Kidney (tissue), 14 donors: ENCODE results near the gene ARHGEF18. TPM values are rescaled to one million over a fixed set of nuclear protein-coding genes. Genes with fewer than 3 reads are reported as not detected.
A peak's percentile ranks its signal among the peaks of the same experiment; 100 is the strongest.

Source experiments
- DNase-seq, 5 donors: peaks; one replicate each; pipeline ENCODE4 v3.0.0-alpha.2; 2013 to 2020
- FAIRE-seq: peaks from 2 replicates; lab custom pipeline; 2012; peaks lifted over from hg19 to GRCh38; lab: Jason Lieb, UNC
- H3K27ac ChIP-seq, 2 donors: one replicate each; pipeline ENCODE4 v1.7.0; 2013; ENCODE audit warnings: low read depth in 2 of 2, low read length in 2 of 2, inconsistent platforms in 1 of 2
- H3K27me3 ChIP-seq: one replicate; pipeline ENCODE4 v1.7.1; 2013; ENCODE audit warnings: low read length, inconsistent platforms; ENCODE audit not compliant: control insufficient read depth, insufficient read depth
- H3K36me3 ChIP-seq, 3 donors: one replicate each; pipeline versions ENCODE4 v1.7.0 to v1.7.1; 2013; ENCODE audit warnings: low read length in 3 of 3, control low read depth in 1 of 3, inconsistent platforms in 1 of 3; ENCODE audit not compliant: insufficient read depth in 3 of 3, control insufficient read depth in 2 of 3
- H3K4me1 ChIP-seq, 3 donors: one replicate each; pipeline versions ENCODE4 v1.7.0 to v1.7.1; 2013; ENCODE audit warnings: low read length in 3 of 3, inconsistent platforms in 1 of 3, low read depth in 1 of 3; ENCODE audit not compliant: control insufficient read depth in 2 of 3, insufficient read depth in 2 of 3
- H3K4me3 ChIP-seq, 3 donors: one replicate each; pipeline versions ENCODE4 v1.7.0 to v1.8.1; 2013; ENCODE audit warnings: low read length in 3 of 3, control low read depth in 1 of 3, inconsistent platforms in 1 of 3
- H3K9ac ChIP-seq, 3 donors: one replicate each; pipeline versions ENCODE4 v1.7.0 to v1.7.1; 2013; ENCODE audit warnings: low read length in 3 of 3, control low read depth in 1 of 3, inconsistent platforms in 1 of 3
- H3K9me3 ChIP-seq, 3 donors: one replicate each; pipeline versions ENCODE4 v1.7.0 to v1.7.1; 2013; ENCODE audit warnings: low read length in 3 of 3, control low read depth in 1 of 3, inconsistent platforms in 1 of 3; ENCODE audit not compliant: control insufficient read depth in 2 of 3, insufficient read depth in 1 of 3
- intact Hi-C: fragments of 100-400 bp; cut with DNase I; formaldehyde crosslinking; loops from one replicate; pipeline ENCODE4 v1.11.1; 2022
- polyA plus RNA-seq: library from polyadenylated mRNA; stranded (reverse); fragments of 350-450 nt; fragmentation: Illumina TruSeq; extraction: RNeasy Lipid Tissue Mini Kit (QIAGEN cat#74804); gene quantifications from one replicate; pipeline ENCODE4 v1.2.3, GENCODE V29; 2014; ENCODE audit warnings: low read depth, low replicate concordance; ENCODE audit not compliant: insufficient read depth
- total RNA-seq: library from RNA; stranded (reverse); fragmentation: NEBNext Ultra II Directional; extraction: Animal tissue kit (Norgen Biotek cat#: 25700); gene quantifications from one replicate; pipeline ENCODE4 v1.2.1, GENCODE V29; 2021
- TF ChIP-seq, protein P1 (sequence below): IDR thresholded peaks from 3 replicates; pipeline ENCODE4 v1.5.1; 2012; ENCODE audit warnings: mild to moderate bottlenecking, moderate library complexity, borderline replicate concordance; ENCODE audit not compliant: insufficient read depth; ENCODE audit errors: extremely low read depth
- donor health status: control.
- donor health status: control.
- donor health status: control.
- donor health status: control.
- donor health status: control.
- donor health status: DM: yes; HTN: yes; CAD: no.
- donor health status: Normal renal cell carcinoma (clear cell type).

The ARHGEF18 gene
- total and polyA plus RNA-seq, 2 donors from 2014 or later = 18.5 to 42.6 TPM

DNA sequence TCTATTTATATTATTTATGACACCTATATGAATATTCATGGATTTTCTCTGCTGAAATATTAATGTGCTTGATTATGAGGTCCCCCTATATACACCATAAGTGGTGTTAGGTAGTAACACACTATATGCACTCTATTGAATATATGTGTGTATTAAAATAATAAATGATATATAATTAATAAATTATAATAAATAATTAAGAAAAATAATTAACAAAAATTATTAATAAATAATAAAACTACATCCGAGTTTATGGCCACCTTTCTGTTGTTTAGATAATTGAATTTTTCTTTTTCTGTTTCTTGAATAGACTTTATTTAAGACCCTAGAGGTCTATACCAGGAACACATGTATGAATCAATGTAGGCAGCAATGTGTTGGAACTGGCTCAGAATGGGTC lies 20.9 kb upstream of the ARHGEF18 start:
- Histone ChIP-seq H3K27ac (no peak overlapping the region), H3K36me3 (peaks cover 0 to 3% (median 0%) of the 10 kb centered on the region in 3 donors), H3K4me1 (no peaks in the 10 kb centered on the region), H3K27me3 (no peaks in the 10 kb centered on the region), H3K4me3 (no peak overlapping the region), H3K9ac (no peak overlapping the region), H3K9me3 (peaks cover 0 to 2% (median 2%) of the 10 kb centered on the region in 3 donors)
- TF ChIP-seq, protein P1, sequence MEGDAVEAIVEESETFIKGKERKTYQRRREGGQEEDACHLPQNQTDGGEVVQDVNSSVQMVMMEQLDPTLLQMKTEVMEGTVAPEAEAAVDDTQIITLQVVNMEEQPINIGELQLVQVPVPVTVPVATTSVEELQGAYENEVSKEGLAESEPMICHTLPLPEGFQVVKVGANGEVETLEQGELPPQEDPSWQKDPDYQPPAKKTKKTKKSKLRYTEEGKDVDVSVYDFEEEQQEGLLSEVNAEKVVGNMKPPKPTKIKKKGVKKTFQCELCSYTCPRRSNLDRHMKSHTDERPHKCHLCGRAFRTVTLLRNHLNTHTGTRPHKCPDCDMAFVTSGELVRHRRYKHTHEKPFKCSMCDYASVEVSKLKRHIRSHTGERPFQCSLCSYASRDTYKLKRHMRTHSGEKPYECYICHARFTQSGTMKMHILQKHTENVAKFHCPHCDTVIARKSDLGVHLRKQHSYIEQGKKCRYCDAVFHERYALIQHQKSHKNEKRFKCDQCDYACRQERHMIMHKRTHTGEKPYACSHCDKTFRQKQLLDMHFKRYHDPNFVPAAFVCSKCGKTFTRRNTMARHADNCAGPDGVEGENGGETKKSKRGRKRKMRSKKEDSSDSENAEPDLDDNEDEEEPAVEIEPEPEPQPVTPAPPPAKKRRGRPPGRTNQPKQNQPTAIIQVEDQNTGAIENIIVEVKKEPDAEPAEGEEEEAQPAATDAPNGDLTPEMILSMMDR = no peak
- intact Hi-C loops = no loop called here
- no peak for DNase-seq
- FAIRE-seq = no peak

DNA sequence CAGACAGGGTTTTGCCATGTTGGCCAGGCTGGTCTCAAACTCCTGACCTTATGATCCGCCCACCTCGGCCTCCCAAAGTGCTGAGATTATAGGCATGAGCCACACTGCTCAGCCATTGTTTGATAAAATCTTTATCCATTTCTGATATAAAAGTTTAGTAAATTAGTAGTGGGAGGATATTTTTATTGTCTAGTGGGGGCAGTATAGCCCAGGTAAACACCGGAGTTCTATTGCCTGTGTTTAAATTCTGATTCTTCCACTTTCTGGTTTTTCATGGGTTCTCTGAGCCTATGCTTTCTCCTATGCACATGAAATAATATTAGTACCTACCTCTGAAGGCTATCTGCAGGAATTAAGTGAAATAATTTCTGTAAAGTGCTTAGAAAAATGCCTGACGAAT lies 20.1 kb upstream of the ARHGEF18 start:
- H3K9ac ChIP-seq = no peak overlapping the region
- peaks cover 0 to 3% (median 0%) of the 10 kb centered on the region in 3 donors for H3K36me3 ChIP-seq
- H3K4me1 ChIP-seq = no peaks in the 10 kb centered on the region
- no peak for DNase-seq
- no peak overlapping the region for H3K4me3 ChIP-seq
- no peaks in the 10 kb centered on the region for H3K27me3 ChIP-seq
- H3K27ac ChIP-seq = no peak overlapping the region
- intact Hi-C loops = no loop called here
- H3K9me3 ChIP-seq = peaks cover 0 to 2% (median 2%) of the 10 kb centered on the region in 3 donors
- FAIRE-seq = no peak
- TF ChIP-seq, protein P1 = no peak

DNA sequence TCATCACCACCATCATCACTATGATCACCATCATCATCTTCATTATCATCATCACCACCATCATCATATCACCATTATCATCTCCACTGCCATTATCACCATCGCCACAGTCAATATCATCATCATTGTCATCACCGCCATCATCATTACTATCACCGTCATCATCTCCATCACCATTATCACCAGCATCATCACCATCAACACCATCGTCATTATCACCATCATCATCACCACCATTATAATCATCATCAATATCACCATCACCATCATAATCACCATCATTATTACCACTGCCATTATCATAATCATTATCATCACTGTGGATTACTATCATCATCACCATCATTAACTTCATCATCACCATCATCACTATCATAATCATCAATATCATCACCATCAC lies 17.3 kb upstream of the ARHGEF18 start:
- TF ChIP-seq, protein P1 = no peak
- no peak overlapping the region for H3K27ac ChIP-seq
- H3K9me3 ChIP-seq = peaks cover 0 to 2% (median 0%) of the 10 kb centered on the region in 3 donors
- no peaks in the 10 kb centered on the region for H3K4me1 ChIP-seq
- FAIRE-seq = no peak
- H3K9ac ChIP-seq = no peak overlapping the region
- intact Hi-C loops = no loop called here
- H3K4me3 ChIP-seq = peak overlapping the region in 1 of 3 donors; percentile 5
- peaks cover 0 to 3% (median 0%) of the 10 kb centered on the region in 3 donors for H3K36me3 ChIP-seq
- DNase-seq = no peak
- no peaks in the 10 kb centered on the region for H3K27me3 ChIP-seq
